Measurements from ENCODE around the gene RASL10A.

The RASL10A gene

GRCh38 chr22:29267858-29268510 lies 47.5 kb downstream of the RASL10A start, which contains the start of the genes EWSR1 and RHBDD3:
Gene EWSR1, plus strand, starts transcription at chr22:29268268. Its CDS starts 69 bp downstream, at chr22:29268337.
Gene RHBDD3, minus strand, starts transcription at chr22:29267981. Its CDS starts 2,355 bp downstream, at chr22:29265626.
- peak; percentile 82 to 91 for DNase-seq

GRCh38 chr22:29267462-29267857 lies 48.0 kb downstream of the RASL10A start:
- DNase-seq, result no peak

- DNase-seq, result no peak
These were observed 48.7 kb downstream of the RASL10A start for GRCh38 chr22:29266564-29267461.

GRCh38 chr22:29265929-29266328 lies 49.6 kb downstream of the RASL10A start:
- DNase-seq, result no peak

- peak in 1 of 2 experiments; percentile 7 for DNase-seq
These were observed 50.2 kb downstream of the RASL10A start for GRCh38 chr22:29265305-29265704.

- DNase-seq, result no peak
These were observed 51.7 kb downstream of the RASL10A start for GRCh38 chr22:29263791-29264276.

Measured in NCI-H2081 (cell line).